Thyroid gland (tissue), 4 donors: ENCODE results near the gene APOL2.
"Not testable (repeated sequence)": the region's sequence is repeated elsewhere in the genome, so short reads cannot be mapped to it uniquely, and the experiment has no call there.

Experiments used
- POLR2A ChIP-seq, 2 donors: fragments of 450-650 bp; IDR thresholded peaks; one replicate each; pipeline ENCODE4 v1.6.1; 2017; ENCODE audit warnings: antibody characterized with exemption in 2 of 2, mild to moderate bottlenecking in 2 of 2, moderate library complexity in 1 of 2
- TF ChIP-seq, protein P1 (sequence below), 6 experiments: fragments of 200-600 bp in 3 of 6; fragments of 450-650 bp in 3 of 6; sonication (generic) in 3 of 6; IDR thresholded peaks; one replicate each; pipeline ENCODE4 v1.5.1; 2016 to 2019; ENCODE audit warnings: antibody characterized with exemption in 6 of 6, mild to moderate bottlenecking in 2 of 6, inconsistent platforms in 1 of 6, moderate library complexity in 1 of 6

DNA sequence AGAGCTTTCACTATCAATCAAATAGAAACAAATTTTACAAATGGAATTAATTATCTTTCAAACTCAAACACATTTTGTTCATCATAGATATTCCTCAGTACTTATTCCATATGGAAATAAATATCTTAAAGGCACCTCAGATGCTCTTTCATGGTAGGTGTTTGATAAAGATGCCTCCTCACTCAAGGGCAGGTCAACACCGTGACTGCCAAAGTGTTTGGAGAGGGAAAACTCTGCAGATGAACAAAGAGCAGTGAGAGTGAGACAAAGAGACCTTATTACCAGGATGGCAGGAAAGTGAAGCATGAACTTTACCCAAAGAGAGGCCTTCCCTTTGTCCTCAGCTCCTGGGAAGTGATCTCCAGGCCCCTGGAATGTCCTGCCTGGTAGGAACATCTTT, 11.0 kb downstream of the APOL2 start:
- TF ChIP-seq, protein P1, sequence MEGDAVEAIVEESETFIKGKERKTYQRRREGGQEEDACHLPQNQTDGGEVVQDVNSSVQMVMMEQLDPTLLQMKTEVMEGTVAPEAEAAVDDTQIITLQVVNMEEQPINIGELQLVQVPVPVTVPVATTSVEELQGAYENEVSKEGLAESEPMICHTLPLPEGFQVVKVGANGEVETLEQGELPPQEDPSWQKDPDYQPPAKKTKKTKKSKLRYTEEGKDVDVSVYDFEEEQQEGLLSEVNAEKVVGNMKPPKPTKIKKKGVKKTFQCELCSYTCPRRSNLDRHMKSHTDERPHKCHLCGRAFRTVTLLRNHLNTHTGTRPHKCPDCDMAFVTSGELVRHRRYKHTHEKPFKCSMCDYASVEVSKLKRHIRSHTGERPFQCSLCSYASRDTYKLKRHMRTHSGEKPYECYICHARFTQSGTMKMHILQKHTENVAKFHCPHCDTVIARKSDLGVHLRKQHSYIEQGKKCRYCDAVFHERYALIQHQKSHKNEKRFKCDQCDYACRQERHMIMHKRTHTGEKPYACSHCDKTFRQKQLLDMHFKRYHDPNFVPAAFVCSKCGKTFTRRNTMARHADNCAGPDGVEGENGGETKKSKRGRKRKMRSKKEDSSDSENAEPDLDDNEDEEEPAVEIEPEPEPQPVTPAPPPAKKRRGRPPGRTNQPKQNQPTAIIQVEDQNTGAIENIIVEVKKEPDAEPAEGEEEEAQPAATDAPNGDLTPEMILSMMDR (IDR thresholded peaks at IDR 0.05), result not testable (repeated sequence)
- TF ChIP-seq POLR2A (IDR thresholded peaks at IDR 0.05), result not testable (repeated sequence)
